Activated CD4-positive, alpha-beta T cell treated with anti-CD3 and anti-CD28 coated beads for 4 hours (primary cell): Measurements from ENCODE around the gene RWDD1.

ENCODE experiments used
- DNase-seq, 2 donors: peaks; one replicate each; pipeline ENCODE4 v3.0.0-alpha.2; 2020

The RWDD1 gene

DNA sequence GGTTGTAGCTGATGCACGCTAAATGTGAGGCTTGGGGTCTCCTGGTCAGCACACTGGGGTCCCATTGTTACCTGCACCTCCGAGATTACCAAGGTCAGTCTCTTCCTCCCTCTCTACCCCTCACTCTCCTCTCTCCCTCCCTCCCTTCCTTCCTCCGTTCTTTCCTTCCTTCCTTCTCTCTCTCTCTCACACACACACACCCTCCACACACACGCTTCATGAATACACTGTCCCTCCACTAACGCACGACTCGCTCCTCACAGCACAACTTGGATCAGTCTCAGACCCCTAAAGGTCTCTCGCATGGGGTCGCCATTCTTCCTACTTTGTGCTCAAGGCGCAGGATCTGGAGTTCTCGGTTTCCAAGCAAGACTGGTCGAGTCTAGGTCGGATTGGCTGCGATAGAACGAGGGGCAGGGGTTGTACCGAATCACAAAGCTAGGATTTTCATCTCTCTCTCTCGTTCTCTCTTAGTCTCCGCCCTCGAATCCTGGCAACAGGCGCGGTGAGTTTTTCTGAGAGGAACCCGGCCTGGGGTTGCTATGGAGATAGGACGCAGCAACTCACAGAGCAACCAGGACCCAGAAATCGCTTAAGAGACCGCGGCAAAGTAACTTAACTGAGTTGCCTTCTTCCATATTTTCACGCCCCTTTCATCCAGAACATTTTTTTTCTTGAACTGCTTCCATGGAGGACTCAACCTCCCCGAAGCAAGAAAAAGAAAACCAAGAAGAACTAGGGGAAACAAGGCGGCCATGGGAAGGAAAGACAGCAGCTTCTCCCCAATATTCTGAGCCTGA lies 44.8 kb downstream of the RWDD1 start, which contains the start of gene RSPH4A:
TSS of gene RSPH4A (plus strand) at position 543 of the 800 bp plus-strand sequence. CDS start at position 688, 145 bp downstream.
- DNase-seq: peak; percentile 38 to 53

- DNase-seq: peak in 1 of 2 donors; percentile 5
These were observed 45.4 kb downstream of the RWDD1 start for GRCh38 chr6:116616737-116617053.

GRCh38 chr6:116624036-116624805 lies 52.9 kb downstream of the RWDD1 start:
- DNase-seq: no peak

- DNase-seq: no peak
These were observed 54.6 kb downstream of the RWDD1 start for GRCh38 chr6:116625872-116626271.

- DNase-seq: no peak
These were observed 58.3 kb downstream of the RWDD1 start for GRCh38 chr6:116629563-116629981.

- no peak for DNase-seq
These were observed 60.2 kb downstream of the RWDD1 start for GRCh38 chr6:116631379-116631990.

- no peak for DNase-seq
These were observed 62.4 kb downstream of the RWDD1 start for GRCh38 chr6:116633685-116634084.
